AG10803 (cell line): Measurements from ENCODE around the gene FLT1.

Experiments
- DNase-seq: peaks from one replicate; pipeline ENCODE4 v3.0.0; 2010; ENCODE audit warnings: low read depth
- H3K4me3 ChIP-seq: 2 replicates; pipeline ENCODE4 v1.5.1; 2011; ENCODE audit warnings: mild to moderate bottlenecking, low read length, control low read depth
- TF ChIP-seq, protein P1 (sequence below): conservative IDR thresholded peaks from 2 replicates; pipeline ENCODE4 v1.5.1; 2011; ENCODE audit warnings: mild to moderate bottlenecking, low read length, control low read depth, inconsistent platforms

Gene FLT1

GRCh38 chr13:28505543-28506135, 10.7 kb upstream of the FLT1 start:
- DNase-seq = no peak
- TF ChIP-seq, protein P1, sequence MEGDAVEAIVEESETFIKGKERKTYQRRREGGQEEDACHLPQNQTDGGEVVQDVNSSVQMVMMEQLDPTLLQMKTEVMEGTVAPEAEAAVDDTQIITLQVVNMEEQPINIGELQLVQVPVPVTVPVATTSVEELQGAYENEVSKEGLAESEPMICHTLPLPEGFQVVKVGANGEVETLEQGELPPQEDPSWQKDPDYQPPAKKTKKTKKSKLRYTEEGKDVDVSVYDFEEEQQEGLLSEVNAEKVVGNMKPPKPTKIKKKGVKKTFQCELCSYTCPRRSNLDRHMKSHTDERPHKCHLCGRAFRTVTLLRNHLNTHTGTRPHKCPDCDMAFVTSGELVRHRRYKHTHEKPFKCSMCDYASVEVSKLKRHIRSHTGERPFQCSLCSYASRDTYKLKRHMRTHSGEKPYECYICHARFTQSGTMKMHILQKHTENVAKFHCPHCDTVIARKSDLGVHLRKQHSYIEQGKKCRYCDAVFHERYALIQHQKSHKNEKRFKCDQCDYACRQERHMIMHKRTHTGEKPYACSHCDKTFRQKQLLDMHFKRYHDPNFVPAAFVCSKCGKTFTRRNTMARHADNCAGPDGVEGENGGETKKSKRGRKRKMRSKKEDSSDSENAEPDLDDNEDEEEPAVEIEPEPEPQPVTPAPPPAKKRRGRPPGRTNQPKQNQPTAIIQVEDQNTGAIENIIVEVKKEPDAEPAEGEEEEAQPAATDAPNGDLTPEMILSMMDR = no peak
- no peak overlapping the region for H3K4me3 ChIP-seq

GRCh38 chr13:28503182-28503967, 8.4 kb upstream of the FLT1 start:
- TF ChIP-seq, protein P1 = no peak
- no peak for DNase-seq
- no peak overlapping the region for H3K4me3 ChIP-seq

DNA sequence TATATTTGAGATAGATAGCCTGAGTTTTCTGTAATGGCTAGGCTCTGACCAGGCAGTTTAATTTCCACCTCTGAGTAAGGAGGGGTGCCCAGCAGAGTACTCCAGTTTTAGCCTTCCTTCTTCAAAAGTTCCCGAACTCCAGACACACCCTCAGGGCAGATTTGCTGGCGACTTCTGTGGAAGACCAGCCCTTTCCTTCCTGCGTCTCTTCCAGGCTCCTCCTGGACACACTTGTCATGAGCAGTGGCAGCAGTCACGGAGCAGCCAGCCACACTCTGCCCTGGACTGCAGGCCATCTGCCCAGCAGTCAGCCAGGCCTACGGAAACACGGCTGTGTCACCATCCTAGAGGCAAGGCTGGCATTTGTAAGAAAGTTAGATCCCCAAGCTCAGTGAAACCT, 6.6 kb upstream of the FLT1 start:
- TF ChIP-seq, protein P1 = no peak
- DNase-seq = no peak
- H3K4me3 ChIP-seq = no peak overlapping the region

- no peak for DNase-seq
- no peak overlapping the region for H3K4me3 ChIP-seq
- TF ChIP-seq, protein P1 = no peak
These were observed 4.7 kb upstream of the FLT1 start for GRCh38 chr13:28499609-28500008.

DNA sequence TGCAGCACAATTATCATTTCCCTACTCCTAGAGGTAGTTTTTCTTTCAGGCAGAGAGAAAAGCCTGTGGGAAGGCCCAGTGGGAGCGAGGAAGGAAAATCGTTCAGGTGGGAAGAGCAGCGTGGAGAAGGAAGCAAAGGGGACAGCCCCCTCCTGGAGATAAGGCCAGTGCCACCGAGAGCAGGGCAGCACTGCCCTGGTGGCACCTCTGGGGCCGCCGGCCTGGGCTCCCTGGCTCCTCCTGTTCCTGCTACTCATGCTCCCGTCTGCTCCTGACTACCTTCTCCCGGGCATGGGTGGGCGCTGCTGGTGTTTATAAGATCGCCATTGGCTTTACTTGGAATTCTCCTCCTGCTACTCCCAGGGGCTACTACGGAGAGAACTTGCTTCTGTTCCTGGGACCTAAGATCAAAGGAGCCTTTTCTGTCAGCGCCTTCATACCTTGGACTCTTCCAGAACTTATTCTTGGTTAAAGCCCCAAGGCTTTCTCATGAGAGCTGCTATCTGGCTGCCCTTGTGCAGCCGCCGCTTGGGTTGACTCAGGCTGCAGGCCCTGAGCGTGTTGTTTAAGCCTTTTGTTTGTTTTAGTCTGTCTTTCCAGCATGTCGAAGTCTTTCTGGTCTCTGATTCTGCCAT, 3.7 kb upstream of the FLT1 start:
- no peak for DNase-seq
- TF ChIP-seq, protein P1 = no peak
- no peak overlapping the region for H3K4me3 ChIP-seq

DNA sequence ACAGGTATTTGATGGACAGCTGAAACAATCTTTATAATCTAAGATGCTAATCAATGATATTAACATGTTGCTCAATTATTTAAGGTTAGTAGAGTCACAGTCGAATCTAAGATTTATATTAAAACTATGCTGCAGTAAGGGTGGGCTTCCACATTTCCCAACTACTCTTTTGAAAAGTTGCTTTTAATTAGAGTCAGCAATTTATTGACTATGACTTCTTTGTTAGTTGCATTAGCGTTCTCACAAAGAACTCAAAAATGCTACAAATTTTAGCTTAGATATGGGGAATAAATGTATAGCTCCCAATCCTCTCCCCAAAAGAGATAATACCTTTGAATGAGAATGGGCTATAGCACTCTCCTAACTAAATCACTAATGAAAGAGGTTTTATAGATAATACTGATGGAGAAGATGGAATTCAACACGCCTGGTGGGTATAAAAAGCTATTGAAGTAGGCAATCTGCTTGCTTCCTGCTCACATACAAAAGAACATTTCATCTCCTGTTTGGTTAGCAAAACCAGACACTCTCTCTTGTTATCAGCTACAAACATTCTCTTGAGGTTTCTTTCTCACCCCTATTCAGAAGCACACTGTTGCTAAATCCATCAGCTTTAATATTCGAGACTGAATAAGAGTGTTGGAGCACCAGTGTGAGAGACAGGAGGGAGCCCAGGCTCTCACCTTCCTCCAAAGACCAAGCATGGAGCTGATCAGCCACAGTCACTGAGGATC, 2.4 kb upstream of the FLT1 start:
- H3K4me3 ChIP-seq = no peak overlapping the region
- TF ChIP-seq, protein P1 = no peak
- DNase-seq = no peak
